Measurements from ENCODE around the gene NETO2. TPM values are rescaled to one million over a fixed set of nuclear protein-coding genes. Genes with fewer than 3 reads are reported as not detected.

NETO2 gene
- total and polyA plus RNA-seq, 2 of the 13 experiments (the other 11 are each of a cell fraction or from before 2014, with no cell fraction given), result 8.2 to 13.5 TPM

DNA sequence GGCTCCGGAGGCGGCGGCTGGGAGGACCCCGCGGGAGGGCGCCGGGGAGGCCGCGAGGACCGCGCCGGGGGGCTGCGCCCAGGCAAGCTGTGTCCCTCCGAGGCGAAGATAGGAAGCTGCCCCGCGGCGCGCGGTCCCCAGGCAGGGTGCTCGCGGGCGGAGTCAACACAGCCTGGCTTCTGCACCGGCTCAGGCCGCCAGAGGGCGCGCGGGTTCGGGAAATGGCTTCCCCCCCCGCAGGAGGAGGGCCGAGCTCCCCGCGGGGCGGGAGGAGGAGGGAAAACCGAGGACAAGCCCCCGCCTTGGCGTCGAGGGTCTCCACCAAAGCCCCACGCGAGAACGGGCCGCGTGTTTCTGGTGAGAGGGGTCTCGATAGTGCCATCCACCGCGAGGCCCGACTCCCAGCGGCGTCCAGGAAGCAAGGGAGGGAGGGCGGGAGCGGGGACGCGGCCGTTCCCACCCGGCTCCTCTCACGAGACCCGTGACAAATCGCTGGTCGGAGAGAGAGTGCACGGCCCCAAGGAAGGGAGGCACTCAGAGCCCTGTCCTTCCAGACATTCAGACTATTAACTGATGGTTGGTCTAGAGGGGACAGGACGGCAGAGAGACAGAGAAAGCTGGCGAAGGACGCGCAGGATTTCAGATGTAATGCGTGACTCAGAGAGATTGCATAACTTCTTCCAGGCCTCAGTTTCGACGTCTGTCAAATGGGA, 105.8 kb downstream of the NETO2 start (continued):
- TF ChIP-seq ZNF230 (CRISPR knock-in tag; IDR thresholded peaks at IDR 0.05), result peak; percentile 77; the same call in 1 of the 2 replicates
- TF ChIP-seq RFX1 (IDR thresholded peaks at IDR 0.05), result no peak
- peak; percentile 80; the same call in 1 of the 2 replicates for TF ChIP-seq ZNF510 (CRISPR knock-in tag; IDR thresholded peaks at IDR 0.05; ENCODE audit: low read depth)
- TF ChIP-seq KLF11 (CRISPR knock-in tag; IDR thresholded peaks at IDR 0.05), result no peak
- TF ChIP-seq, protein P1, sequence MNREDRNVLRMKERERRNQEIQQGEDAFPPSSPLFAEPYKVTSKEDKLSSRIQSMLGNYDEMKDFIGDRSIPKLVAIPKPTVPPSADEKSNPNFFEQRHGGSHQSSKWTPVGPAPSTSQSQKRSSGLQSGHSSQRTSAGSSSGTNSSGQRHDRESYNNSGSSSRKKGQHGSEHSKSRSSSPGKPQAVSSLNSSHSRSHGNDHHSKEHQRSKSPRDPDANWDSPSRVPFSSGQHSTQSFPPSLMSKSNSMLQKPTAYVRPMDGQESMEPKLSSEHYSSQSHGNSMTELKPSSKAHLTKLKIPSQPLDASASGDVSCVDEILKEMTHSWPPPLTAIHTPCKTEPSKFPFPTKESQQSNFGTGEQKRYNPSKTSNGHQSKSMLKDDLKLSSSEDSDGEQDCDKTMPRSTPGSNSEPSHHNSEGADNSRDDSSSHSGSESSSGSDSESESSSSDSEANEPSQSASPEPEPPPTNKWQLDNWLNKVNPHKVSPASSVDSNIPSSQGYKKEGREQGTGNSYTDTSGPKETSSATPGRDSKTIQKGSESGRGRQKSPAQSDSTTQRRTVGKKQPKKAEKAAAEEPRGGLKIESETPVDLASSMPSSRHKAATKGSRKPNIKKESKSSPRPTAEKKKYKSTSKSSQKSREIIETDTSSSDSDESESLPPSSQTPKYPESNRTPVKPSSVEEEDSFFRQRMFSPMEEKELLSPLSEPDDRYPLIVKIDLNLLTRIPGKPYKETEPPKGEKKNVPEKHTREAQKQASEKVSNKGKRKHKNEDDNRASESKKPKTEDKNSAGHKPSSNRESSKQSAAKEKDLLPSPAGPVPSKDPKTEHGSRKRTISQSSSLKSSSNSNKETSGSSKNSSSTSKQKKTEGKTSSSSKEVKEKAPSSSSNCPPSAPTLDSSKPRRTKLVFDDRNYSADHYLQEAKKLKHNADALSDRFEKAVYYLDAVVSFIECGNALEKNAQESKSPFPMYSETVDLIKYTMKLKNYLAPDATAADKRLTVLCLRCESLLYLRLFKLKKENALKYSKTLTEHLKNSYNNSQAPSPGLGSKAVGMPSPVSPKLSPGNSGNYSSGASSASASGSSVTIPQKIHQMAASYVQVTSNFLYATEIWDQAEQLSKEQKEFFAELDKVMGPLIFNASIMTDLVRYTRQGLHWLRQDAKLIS (CRISPR knock-in tag; IDR thresholded peaks at IDR 0.05), result no peak
- no peak for TF ChIP-seq PRPF4 (IDR thresholded peaks at IDR 0.05; ENCODE audit: low read depth, low read length, poor library complexity, severe bottlenecking)
- TF ChIP-seq HCFC1 (IDR thresholded peaks at IDR 0.05; ENCODE audit: low read depth, low read length), result no peak
- TF ChIP-seq ZNF460 (CRISPR knock-in tag; IDR thresholded peaks at IDR 0.05; ENCODE audit: borderline replicate concordance), result no peak
- peak in 1 of 2 experiments; percentile 53; a peak in 1 of 4 replicates for TF ChIP-seq KLF16 (CRISPR knock-in tag; IDR thresholded peaks at IDR 0.05)
- TF ChIP-seq ASH2L (IDR thresholded peaks at IDR 0.05; ENCODE audit: insufficient read length, low read depth, low read length), result peak; percentile 43
- TF ChIP-seq ONECUT2 (CRISPR knock-in tag; IDR thresholded peaks at IDR 0.05), result no peak
- no peak for TF ChIP-seq FOXA1 (IDR thresholded peaks at IDR 0.05)
- peak; percentile 79 for TF ChIP-seq FOXA1 (CRISPR knock-in tag; IDR thresholded peaks at IDR 0.05)
- TF ChIP-seq, protein P2, sequence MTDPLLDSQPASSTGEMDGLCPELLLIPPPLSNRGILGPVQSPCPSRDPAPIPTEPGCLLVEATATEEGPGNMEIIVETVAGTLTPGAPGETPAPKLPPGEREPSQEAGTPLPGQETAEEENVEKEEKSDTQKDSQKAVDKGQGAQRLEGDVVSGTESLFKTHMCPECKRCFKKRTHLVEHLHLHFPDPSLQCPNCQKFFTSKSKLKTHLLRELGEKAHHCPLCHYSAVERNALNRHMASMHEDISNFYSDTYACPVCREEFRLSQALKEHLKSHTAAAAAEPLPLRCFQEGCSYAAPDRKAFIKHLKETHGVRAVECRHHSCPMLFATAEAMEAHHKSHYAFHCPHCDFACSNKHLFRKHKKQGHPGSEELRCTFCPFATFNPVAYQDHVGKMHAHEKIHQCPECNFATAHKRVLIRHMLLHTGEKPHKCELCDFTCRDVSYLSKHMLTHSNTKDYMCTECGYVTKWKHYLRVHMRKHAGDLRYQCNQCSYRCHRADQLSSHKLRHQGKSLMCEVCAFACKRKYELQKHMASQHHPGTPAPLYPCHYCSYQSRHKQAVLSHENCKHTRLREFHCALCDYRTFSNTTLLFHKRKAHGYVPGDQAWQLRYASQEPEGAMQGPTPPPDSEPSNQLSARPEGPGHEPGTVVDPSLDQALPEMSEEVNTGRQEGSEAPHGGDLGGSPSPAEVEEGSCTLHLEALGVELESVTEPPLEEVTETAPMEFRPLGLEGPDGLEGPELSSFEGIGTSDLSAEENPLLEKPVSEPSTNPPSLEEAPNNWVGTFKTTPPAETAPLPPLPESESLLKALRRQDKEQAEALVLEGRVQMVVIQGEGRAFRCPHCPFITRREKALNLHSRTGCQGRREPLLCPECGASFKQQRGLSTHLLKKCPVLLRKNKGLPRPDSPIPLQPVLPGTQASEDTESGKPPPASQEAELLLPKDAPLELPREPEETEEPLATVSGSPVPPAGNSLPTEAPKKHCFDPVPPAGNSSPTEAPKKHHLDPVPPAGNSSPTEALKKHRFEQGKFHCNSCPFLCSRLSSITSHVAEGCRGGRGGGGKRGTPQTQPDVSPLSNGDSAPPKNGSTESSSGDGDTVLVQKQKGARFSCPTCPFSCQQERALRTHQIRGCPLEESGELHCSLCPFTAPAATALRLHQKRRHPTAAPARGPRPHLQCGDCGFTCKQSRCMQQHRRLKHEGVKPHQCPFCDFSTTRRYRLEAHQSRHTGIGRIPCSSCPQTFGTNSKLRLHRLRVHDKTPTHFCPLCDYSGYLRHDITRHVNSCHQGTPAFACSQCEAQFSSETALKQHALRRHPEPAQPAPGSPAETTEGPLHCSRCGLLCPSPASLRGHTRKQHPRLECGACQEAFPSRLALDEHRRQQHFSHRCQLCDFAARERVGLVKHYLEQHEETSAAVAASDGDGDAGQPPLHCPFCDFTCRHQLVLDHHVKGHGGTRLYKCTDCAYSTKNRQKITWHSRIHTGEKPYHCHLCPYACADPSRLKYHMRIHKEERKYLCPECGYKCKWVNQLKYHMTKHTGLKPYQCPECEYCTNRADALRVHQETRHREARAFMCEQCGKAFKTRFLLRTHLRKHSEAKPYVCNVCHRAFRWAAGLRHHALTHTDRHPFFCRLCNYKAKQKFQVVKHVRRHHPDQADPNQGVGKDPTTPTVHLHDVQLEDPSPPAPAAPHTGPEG (CRISPR knock-in tag; IDR thresholded peaks at IDR 0.05), result 0 out of 2 replicates have a peak, but pooled peaks have one; percentile 71
- TF ChIP-seq, protein P3, sequence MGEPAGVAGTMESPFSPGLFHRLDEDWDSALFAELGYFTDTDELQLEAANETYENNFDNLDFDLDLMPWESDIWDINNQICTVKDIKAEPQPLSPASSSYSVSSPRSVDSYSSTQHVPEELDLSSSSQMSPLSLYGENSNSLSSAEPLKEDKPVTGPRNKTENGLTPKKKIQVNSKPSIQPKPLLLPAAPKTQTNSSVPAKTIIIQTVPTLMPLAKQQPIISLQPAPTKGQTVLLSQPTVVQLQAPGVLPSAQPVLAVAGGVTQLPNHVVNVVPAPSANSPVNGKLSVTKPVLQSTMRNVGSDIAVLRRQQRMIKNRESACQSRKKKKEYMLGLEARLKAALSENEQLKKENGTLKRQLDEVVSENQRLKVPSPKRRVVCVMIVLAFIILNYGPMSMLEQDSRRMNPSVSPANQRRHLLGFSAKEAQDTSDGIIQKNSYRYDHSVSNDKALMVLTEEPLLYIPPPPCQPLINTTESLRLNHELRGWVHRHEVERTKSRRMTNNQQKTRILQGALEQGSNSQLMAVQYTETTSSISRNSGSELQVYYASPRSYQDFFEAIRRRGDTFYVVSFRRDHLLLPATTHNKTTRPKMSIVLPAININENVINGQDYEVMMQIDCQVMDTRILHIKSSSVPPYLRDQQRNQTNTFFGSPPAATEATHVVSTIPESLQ (CRISPR knock-in tag; conservative IDR thresholded peaks at IDR 0.05), result no peak
- TF ChIP-seq SRY (CRISPR knock-in tag; IDR thresholded peaks at IDR 0.05), result no peak; the same call in 1 of the 2 replicates
- no peak for TF ChIP-seq RORA (CRISPR knock-in tag; IDR thresholded peaks at IDR 0.05)
- TF ChIP-seq NAIF1 (CRISPR knock-in tag; IDR thresholded peaks at IDR 0.05; ENCODE audit: borderline replicate concordance), result no peak
- TF ChIP-seq EZH2 (conservative IDR thresholded peaks at IDR 0.05; ENCODE audit: low read depth, low read length), result no peak

Data from HepG2 (cell line).